Left cardiac atrium (tissue), 4 donors: ENCODE measurements around the gene ATG14. TPM values are rescaled to one million over a fixed set of nuclear protein-coding genes. Genes with fewer than 3 reads are reported as not detected.
"Not testable (repeated sequence)": the region's sequence is repeated elsewhere in the genome, so short reads cannot be mapped to it uniquely, and the experiment has no call there.

ENCODE experiments used
- ATAC-seq, 2 donors: fragments of 200-7000 bp; cut with Tn5 transposase; one replicate each; pipeline ENCODE4 v1.9.1; 2020; ENCODE audit warnings: mild to moderate bottlenecking in 2 of 2, moderate library complexity in 2 of 2
- DNase-seq: peaks from one replicate; pipeline ENCODE4 v3.0.0-alpha.2; 2020
- intact Hi-C, 2 donors: fragments of 100-400 bp; cut with DNase I; formaldehyde crosslinking; loops; one replicate each; pipeline versions ENCODE4 v1.14.1 to v1.15.1; 2022 to 2023
- total RNA-seq, 2 donors: library from RNA; stranded (reverse); fragmentation: NEBNext Ultra II Directional; extraction: Animal tissue kit (Norgen Biotek cat#: 25700); gene quantifications; one replicate each; pipeline ENCODE4 v1.2.1, GENCODE V29; 2021
- donor health status: DM: no; HTN: yes; CAD: no.
- donor health status: DM: no; HTN: yes; CAD: no; lungs with severe emphysema.
- donor health status: DM: yes; HTN: yes; CAD: no.
- donor health status: Dilated cardiomyopathy.

The ATG14 gene
- total RNA-seq, 2 donors from 2014 or later = 6.8 to 8.5 TPM

DNA sequence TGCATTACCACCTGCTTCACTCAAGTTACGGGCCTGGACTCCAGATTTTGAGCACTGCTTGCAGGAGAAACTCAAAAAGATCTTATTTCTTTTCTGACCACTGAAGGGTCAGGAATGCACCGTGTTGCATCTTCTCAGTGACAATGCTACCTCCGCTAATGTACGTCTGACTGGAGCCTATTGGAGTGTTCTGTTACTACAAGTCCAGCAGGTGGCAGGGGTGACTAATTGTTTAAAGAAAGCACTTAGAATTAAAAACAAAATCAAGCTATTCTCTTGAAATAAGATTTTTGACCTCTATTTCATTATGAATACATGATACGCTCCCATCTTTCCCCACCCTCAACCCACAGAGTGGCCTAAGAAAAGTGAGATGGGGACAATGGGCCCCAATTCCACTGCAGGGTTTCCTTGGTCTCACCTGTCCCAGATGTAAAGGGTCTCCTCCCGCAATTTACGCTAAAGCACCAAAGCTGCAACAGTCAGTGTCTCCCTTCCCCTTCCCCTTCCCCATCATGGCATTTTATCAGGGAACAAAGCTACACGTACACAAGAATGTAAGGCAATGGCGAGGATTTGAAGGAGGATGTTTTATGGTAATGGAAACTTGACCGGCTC, 26.5 kb upstream of the ATG14 start:
- no peak for DNase-seq
- peak; percentile 55 to 66 for ATAC-seq
- intact Hi-C loops = loop anchor here in 1 of 2 donors (10.0 kb wide), 1 partner anchor 223 kb away; no protein-coding TSS in a partner anchor

DNA sequence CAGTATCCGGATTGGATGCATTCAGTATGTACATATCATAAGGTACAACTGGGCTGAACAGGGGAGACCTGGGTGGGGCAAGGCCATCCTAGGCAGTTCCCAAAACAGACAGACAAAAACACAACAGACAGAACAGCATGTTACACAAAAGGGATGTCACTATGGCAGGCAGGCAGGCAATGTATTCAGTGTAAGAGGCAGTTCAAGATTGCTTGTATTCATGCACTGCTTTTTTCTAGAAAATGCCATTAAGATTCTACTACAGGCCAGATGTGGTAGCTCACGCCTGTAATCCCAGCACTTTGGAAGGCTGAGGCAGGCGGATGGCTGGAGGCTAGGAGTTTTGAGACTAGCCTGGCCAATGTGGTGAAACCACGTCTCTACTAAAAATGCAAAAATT, 25.3 kb upstream of the ATG14 start:
- ATAC-seq = no peak
- intact Hi-C loops = loop anchor here in 1 of 2 donors (10.0 kb wide), 1 partner anchor 222 kb away; no protein-coding TSS in a partner anchor
- DNase-seq = no peak

DNA sequence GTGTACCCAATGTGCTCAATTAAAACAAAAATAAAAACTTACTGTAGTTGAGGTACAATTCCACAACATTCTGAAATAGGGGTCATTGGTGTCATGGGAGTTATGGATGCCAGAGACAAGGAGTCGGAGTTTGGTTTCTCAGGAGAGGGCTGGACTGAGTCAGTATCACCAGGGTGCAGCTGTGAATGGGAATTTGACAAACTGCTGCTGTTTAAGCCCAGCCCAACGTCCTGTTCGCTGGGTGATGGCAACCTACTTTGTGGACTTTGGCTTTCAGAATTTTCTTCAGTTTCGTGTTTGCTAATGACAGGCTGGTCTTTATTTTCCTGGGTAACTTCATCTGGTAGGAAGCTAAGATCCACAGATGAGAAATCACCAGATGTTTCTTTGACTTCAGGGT, 24.9 kb upstream of the ATG14 start:
- DNase-seq = no peak
- no peak for ATAC-seq
- intact Hi-C loops = loop anchor here in 1 of 2 donors (10.0 kb wide), 1 partner anchor 222 kb away; no protein-coding TSS in a partner anchor

DNA sequence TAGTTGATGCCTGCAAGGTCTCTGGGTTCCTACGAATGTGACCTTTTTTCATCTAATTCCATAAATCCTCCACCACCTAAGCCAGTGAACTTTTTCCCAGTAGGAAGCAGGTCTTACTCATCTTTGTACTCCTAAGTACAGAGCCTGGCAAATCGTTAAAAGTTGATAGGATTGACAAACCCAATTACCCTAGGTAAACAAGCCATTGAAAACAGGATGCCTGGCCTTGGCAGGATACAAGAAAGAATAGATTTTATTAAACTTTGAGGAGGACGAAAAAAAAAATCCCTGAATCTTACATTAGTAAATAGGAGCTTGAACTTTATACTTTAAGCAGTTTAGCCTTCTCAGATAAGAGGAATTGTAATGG, 23.2 kb upstream of the ATG14 start:
- intact Hi-C loops = loop anchor here in 1 of 2 donors (10.0 kb wide), 1 partner anchor 220 kb away; no protein-coding TSS in a partner anchor
- DNase-seq (no peak), ATAC-seq (no peak)

DNA sequence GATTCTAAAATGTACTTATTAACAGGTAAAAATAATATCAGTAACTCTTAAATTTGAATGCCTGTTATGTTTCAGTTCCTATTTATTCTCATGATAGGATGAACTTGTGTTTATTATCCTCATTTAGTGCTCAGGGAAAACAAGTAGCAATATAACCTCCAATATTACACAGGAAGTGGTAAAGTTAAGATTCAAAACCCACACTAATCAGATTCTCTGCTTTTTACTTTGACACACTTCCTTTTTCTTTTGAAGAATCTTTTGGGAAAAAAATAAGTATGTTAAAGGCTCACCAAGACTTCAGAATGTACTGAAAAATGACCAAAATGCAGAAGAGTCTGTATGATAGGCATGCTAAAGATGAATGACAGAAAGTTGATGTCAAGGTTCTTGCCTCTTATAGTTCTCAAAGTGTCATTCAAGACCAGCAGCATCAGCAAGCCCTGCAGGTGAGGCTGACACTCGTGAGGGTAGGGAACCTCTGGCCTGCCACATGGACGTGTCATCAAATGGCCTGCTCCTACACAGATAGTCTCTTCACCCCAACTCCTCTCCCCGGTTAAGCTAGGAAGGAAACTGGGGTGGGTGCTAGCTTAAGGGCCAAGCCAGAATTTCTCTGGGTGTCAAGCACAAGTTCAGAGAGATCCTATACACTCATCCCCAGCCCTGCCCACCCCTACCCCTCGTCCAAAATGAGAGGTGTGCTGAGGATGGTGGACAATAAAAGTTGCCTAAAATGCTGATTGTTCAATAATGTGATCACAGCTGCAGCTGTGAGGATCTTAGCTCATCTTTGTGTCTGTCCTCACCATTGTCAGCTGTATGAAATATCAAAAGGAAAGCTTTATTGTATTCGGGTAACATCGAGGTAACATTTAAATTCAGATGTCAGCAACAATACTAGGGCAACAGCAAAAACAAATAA, 22.5 kb upstream of the ATG14 start:
- no peak for DNase-seq
- intact Hi-C loops = loop anchor here in 1 of 2 donors (10.0 kb wide), 1 partner anchor 219 kb away; no protein-coding TSS in a partner anchor
- ATAC-seq = no peak

DNA sequence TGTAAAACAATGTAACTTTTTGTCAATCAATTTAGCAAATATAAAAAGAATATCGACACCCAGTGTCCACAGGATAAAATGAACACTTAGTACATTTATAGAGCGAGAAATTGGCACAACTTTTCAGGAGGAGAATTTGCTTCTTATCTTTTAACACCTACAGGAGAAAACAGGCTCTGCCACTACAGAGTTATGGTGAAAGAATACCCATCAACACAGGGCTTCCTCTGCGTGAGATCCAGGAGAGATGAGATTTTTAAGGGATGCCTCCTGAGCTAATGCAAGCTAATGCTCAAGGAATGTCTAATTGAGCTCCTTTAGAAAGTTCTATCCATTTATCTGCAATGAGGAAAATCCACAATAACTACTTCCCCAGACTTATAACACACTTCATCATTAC, 21.0 kb upstream of the ATG14 start:
- peak in 1 of 2 donors; percentile 64 for ATAC-seq
- no peak for DNase-seq
- intact Hi-C loops = loop anchor here in 1 of 2 donors (10.0 kb wide), 1 partner anchor 218 kb away; no protein-coding TSS in a partner anchor

DNA sequence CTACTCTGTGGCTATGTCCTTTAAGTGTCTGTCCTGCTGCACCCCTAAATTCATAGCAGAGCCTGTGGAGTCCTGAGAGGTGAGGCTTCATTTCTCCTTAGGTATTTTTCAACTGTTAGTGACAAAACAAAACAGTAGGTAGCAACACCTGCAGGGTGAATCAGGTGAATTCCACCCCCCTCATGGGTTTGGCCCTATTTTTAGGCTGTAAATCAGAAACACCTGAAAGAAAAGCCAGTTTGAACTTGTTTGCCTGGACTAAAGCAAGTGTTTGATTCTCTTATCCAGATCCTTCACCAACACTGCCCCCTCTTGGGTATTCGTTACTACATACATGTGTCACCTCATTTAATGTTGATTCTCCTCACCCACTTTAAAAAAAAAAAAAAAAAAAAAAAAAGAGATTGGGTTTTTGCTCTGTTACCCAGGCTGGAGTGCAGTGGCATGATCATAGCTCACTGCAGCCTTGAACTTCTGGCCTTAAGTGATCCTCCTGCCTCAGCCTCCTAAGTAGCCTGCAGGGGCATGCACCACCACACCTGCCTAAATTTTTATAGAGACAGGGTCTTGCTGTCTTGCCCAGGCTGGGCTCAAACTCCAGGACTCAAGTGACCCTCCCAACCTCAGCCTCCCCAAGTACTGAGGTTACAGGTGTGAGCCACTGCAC, 18.5 kb upstream of the ATG14 start:
- intact Hi-C loops = loop anchor here in 1 of 2 donors (10.0 kb wide), 1 partner anchor 215 kb away; no protein-coding TSS in a partner anchor
- DNase-seq (no peak), ATAC-seq (peak; percentile 64 to 76)

DNA sequence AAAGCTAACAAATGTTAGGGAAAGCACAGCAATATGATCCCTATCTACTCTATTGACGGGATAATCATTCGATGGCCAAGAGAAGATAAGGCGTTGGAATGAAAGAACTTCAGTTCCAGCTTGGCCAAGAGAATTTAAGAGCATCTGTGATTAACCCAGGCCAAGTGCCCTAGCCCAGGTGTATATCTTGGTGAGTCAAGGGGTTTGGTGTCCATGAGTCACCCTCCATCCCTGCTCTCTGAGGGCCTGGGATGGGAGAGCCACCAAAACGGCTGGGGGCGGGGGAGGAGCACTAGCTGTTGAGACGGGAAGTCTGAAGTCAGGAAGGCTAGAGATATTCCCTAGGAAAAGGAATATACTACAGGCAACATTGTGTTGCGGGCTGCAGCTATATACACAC, 15.8 kb upstream of the ATG14 start:
- intact Hi-C loops = loop anchor here in 1 of 2 donors (10.0 kb wide), 1 partner anchor 183 kb away; no protein-coding TSS in a partner anchor
- ATAC-seq = no peak
- no peak for DNase-seq

DNA sequence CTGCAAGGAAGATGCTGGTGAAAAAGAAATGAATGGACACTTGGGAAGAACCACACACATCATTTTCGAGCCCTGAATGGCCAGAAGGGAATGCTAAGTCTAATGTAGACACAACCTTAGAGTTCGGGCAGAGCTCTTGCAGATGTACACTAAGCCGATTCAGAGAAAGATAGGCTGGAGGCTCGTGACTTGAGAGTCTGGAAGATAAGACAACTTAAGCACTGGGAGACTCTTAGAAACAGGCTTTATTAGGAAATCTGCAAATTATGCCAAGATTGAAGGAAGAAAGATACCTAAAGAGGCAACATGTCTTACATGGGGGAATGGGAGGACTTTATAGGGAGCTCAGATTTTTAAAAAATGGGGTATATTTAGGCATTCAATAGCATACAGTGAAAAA, 15.3 kb upstream of the ATG14 start:
- ATAC-seq = no peak

DNA sequence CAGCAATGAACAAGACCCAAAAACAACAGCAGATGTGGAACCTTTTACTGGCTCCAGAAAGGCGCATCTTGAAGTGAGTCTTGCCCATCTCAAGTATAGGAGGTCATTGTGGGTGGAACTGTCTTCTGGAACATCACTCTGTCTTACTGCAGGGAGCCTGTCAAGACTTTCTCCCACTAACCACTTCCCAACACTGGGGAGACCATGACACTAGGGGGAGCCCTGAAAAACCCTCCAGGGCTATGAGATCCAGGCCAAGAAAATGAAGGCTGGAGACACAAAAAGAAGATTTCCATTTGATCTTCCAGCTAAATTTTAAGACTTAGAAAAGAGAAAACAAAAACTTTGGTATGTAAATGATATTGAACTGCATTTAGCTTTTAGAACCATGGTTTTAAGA, 13.5 kb upstream of the ATG14 start:
- ATAC-seq = no peak
- intact Hi-C loops = loop anchor here in 1 of 2 donors (10.0 kb wide), 1 partner anchor 180 kb away; no protein-coding TSS in a partner anchor
- DNase-seq = no peak

More for the DNA sequence above, 15.3 kb upstream of the ATG14 start:
- no peak for DNase-seq
- intact Hi-C loops = loop anchor here in 1 of 2 donors (10.0 kb wide), 1 partner anchor 182 kb away; no protein-coding TSS in a partner anchor

DNA sequence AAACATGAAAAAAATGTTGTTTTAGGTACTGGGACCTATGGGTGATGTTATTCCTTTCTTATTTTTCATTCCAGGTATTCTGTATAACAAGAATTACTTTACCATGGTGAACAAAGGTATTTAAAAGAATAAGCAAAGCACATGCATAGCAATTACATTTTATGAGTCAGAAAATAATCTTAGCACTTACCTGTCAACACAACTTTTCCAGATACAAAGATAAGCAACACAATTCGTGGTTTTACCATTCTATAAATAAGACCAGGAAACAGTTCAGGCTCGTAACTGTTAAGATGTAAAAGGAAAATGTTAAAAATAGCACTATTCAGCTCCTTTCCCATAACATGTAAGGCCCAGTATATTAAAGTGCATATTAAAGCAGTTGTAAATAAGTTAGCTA, 12.3 kb upstream of the ATG14 start:
- ATAC-seq (no peak), DNase-seq (no peak)
- intact Hi-C loops = loop anchor here in 1 of 2 donors (10.0 kb wide), 1 partner anchor 179 kb away; no protein-coding TSS in a partner anchor

DNA sequence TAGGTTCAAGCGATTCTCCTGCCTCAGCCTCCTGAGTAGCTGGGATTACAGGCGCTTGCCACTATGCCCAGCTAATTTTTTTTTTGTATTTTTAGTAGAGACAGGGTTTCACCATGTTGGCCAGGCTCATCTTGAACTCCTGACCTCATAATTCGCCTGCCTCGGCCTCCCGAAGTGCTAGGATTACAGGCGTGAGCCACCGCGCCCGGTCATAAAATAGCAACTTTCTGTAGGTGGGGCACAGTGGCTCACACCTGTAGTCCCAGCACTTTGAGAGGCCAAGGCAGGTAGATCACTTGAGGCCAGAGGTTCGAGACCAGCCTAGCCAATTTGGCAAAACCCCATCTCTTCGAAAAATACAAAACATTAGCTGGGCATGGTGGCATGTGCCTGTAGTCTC, 10.7 kb upstream of the ATG14 start:
- intact Hi-C loops = loop anchor here in 1 of 2 donors (10.0 kb wide), 1 partner anchor 178 kb away; no protein-coding TSS in a partner anchor
- ATAC-seq, DNase-seq: not testable (repeated sequence)

DNA sequence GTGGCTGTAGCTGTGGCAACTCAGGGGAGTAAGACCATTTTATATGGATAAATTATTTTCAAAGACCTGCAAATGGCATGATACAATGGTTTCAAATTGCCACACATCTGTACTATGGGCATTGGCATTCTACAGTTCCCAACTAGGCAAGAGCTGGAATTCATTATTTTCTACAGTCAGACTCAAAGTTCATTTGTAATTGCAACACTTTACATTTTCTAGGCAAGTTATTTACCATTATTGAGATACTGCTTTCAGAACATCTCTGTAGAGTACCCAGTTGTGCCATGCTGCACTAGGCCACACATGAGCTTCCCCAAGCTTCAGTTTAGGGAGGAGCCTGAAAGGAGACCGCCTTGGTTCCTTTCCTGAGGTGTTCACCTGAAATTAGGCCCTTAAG, 8.0 kb upstream of the ATG14 start:
- no peak for DNase-seq
- intact Hi-C loops = loop anchor here in 1 of 2 donors (10.0 kb wide), 1 partner anchor 175 kb away; no protein-coding TSS in a partner anchor
- no peak for ATAC-seq

DNA sequence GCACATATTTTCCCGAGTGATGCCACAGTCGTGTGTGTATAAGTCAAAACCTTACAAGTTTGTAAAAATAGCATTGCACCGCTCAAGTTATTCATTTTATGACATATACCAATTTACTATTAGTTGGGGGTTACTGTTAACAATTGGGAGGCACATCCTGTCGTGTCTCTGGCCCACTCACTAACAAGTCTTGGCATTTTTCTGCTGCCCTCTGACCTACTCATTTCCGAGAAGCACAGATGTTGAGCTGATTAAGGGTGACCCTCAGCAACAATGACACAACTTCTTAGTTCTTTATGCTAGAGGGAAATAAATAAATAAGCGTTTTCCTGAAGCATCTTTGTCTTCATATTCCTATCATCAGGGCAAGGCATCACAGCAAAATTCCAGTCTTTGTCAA, 6.8 kb upstream of the ATG14 start:
- DNase-seq (no peak), ATAC-seq (no peak)
- intact Hi-C loops = no loop called here

DNA sequence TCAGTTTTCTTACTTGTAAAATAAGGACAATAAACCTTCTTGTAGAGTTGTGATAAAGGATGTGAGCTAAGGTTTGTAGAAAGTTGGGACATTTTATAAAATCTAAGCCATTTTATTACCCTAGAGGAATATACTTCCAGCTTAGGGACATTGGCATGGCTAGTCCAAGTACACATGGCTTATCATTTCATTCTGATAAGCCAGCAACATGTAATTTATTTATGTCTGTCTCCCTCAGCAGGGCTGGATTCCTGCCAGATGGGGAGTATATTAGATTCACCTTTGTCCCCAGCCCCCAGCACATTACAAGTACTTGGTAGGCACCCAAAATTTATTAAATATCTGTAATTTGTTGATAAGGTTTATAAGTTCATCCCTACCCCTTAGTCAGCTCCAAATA, 6.3 kb upstream of the ATG14 start:
- DNase-seq = no peak
- intact Hi-C loops = no loop called here

DNA sequence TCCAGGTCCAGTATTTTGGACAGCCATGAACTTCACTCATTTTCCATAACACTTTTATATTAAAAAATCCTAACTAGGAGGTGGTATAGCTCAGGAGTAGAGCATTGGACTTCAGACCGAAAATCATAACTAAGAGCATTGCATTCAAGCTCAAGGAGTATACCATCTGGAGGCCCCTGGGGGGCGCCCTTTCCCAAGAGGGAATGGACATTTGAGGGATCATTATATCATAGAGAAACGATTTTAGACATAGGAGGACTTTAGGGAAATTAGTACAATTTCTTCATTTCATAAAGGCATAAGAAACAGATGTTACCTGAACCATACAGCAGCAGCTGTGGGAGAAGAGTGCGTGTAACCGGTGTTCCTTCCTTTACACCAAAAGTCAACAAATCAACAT, 5.2 kb upstream of the ATG14 start:
- intact Hi-C loops = no loop called here
- no peak for DNase-seq
- no peak for ATAC-seq

More for the DNA sequence above, 6.3 kb upstream of the ATG14 start:
- no peak for ATAC-seq

DNA sequence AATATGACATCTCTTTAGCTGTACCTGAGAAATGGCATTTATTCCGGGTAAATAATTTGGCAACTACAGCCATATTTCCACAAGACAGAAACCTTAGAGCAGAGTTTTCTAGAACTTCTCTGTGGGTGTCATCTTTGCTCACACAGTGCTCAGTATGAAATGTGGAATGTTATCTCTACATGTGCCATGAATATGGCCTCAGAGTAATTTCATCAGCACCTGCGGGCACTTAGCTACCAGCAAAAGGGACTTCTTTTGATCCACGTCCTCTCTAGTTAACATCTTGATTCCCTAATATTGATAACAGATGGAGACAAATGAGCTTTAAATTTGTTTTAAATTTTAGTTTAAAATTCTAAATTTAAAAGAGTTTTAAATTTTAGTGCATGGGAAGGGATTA, 2.9 kb upstream of the ATG14 start:
- ATAC-seq (no peak), DNase-seq (no peak)
- intact Hi-C loops = loop anchor here in 1 of 2 donors (5.0 kb wide), 1 partner anchor 142 kb away; the partner anchor contains the start of gene FBXO34

DNA sequence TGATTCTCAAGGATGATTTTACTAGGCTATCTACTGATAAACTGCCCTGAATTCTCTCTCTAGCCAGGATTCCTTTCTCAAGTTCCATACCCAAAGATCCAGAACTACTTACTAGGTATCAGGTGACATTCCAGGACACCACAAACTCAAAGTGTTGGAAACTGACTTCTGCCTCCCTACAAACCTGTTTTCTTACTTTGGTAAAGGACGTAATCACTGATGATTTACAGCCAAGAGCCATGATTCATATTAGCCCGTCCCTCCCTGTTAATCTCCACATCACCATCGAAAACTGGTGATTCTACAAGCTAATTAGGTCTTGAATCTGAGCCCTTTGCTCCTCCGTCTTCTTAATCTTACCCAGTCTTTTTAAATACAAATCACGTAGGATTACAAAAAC, 1.0 kb upstream of the ATG14 start:
- DNase-seq (no peak), ATAC-seq (no peak)
- intact Hi-C loops = loop anchor here in 1 of 2 donors (5.0 kb wide), 1 partner anchor 140 kb away; the partner anchor contains the start of gene FBXO34

DNA sequence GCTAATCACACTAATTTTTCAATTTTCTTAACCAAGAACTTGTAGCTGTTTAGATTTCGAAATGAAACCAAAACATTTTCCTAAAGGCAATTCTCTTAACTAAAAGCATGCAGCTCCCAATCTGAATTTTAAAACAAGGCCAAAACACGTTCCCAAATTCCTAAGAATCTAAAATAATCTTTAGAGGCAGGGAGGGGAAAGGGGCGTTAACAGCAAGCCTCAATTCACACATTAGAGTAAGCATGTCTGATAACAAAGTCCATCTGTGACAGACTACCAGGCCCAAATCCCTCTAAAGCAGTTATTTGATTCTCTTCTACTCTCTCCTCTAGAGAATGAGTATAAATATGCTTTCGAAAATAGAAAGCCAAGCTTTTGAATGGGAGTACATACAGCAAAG, 754 bp downstream of the ATG14 start:
- DNase-seq (no peak), ATAC-seq (no peak)
- intact Hi-C loops = loop anchor here in 1 of 2 donors (5.0 kb wide), 1 partner anchor 139 kb away; the partner anchor contains the start of gene FBXO34
